ENCODE measurements around the gene HS3ST4.

GRCh38 chr16:26175944-26176343 is 484.2 kb downstream of the HS3ST4 start:
- TF ChIP-seq SMC3 (IDR thresholded peaks at IDR 0.05; ENCODE audit: low read depth, low read length) (no peak), RAD21 (IDR thresholded peaks at IDR 0.05; ENCODE audit: low read length) (no peak)
- TF ChIP-seq, protein P1, sequence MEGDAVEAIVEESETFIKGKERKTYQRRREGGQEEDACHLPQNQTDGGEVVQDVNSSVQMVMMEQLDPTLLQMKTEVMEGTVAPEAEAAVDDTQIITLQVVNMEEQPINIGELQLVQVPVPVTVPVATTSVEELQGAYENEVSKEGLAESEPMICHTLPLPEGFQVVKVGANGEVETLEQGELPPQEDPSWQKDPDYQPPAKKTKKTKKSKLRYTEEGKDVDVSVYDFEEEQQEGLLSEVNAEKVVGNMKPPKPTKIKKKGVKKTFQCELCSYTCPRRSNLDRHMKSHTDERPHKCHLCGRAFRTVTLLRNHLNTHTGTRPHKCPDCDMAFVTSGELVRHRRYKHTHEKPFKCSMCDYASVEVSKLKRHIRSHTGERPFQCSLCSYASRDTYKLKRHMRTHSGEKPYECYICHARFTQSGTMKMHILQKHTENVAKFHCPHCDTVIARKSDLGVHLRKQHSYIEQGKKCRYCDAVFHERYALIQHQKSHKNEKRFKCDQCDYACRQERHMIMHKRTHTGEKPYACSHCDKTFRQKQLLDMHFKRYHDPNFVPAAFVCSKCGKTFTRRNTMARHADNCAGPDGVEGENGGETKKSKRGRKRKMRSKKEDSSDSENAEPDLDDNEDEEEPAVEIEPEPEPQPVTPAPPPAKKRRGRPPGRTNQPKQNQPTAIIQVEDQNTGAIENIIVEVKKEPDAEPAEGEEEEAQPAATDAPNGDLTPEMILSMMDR (conservative IDR thresholded peaks at IDR 0.05; ENCODE audit: low read depth, low read length), result no peak

Measured in IMR-90 (cell line).